ENCODE results near the gene CLK3.
"Not testable (repeated sequence)": the region's sequence is repeated elsewhere in the genome, so short reads cannot be mapped to it uniquely, and the experiment has no call there.

CLK3 gene

GRCh38 chr15:74631935-74632560 is 16.4 kb downstream of the CLK3 start:
- no peak overlapping the region for H3K4me3 ChIP-seq (ENCODE audit: low read depth, low read length)
- no peak for DNase-seq (ENCODE audit: low read depth)

- DNase-seq (ENCODE audit: low read depth): no peak
- H3K4me3 ChIP-seq (ENCODE audit: low read depth, low read length): no peak overlapping the region
These were observed 17.0 kb downstream of the CLK3 start for GRCh38 chr15:74632601-74633000.

- DNase-seq (ENCODE audit: low read depth): no peak
- H3K4me3 ChIP-seq (ENCODE audit: low read depth, low read length): no peak overlapping the region
These were observed 18.1 kb downstream of the CLK3 start for GRCh38 chr15:74633781-74634180.

GRCh38 chr15:74635228-74635627 is 19.6 kb downstream of the CLK3 start:
- DNase-seq (ENCODE audit: low read depth): no peak
- no peak overlapping the region for H3K4me3 ChIP-seq (ENCODE audit: low read depth, low read length)

- DNase-seq (ENCODE audit: low read depth): no peak
- no peak overlapping the region for H3K4me3 ChIP-seq (ENCODE audit: low read depth, low read length)
These were observed 21.3 kb downstream of the CLK3 start for GRCh38 chr15:74636984-74637383.

- no peak for DNase-seq (ENCODE audit: low read depth)
- no peak overlapping the region for H3K4me3 ChIP-seq (ENCODE audit: low read depth, low read length)
These were observed 25.5 kb downstream of the CLK3 start for GRCh38 chr15:74641151-74641550.

- DNase-seq (ENCODE audit: low read depth): no peak
- no peak overlapping the region for H3K4me3 ChIP-seq (ENCODE audit: low read depth, low read length)
These were observed 26.7 kb downstream of the CLK3 start for GRCh38 chr15:74642348-74642733.

- H3K4me3 ChIP-seq (ENCODE audit: low read depth, low read length): no peak overlapping the region
- no peak for DNase-seq (ENCODE audit: low read depth)
These were observed 27.4 kb downstream of the CLK3 start for GRCh38 chr15:74642734-74643664.

- H3K4me3 ChIP-seq (ENCODE audit: low read depth, low read length): no peak overlapping the region
- DNase-seq (ENCODE audit: low read depth): no peak
These were observed 28.1 kb downstream of the CLK3 start for GRCh38 chr15:74643665-74644204.

GRCh38 chr15:74646480-74646879 is 30.8 kb downstream of the CLK3 start:
- DNase-seq (ENCODE audit: low read depth): no peak
- no peak overlapping the region for H3K4me3 ChIP-seq (ENCODE audit: low read depth, low read length)

- no peak for DNase-seq (ENCODE audit: low read depth)
These were observed 32.6 kb downstream of the CLK3 start for GRCh38 chr15:74648051-74648842.

GRCh38 chr15:74651242-74651741 is 35.7 kb downstream of the CLK3 start:
- DNase-seq (ENCODE audit: low read depth): no peak
- H3K4me3 ChIP-seq (ENCODE audit: low read depth, low read length): no peak overlapping the region

More at GRCh38 chr15:74648051-74648842, 32.6 kb downstream of the CLK3 start:
- no peak overlapping the region for H3K4me3 ChIP-seq (ENCODE audit: low read depth, low read length)

GRCh38 chr15:74653426-74654102 is 37.9 kb downstream of the CLK3 start:
- no peak for DNase-seq (ENCODE audit: low read depth)

GRCh38 chr15:74655424-74655823 is 39.8 kb downstream of the CLK3 start:
- no peak for DNase-seq (ENCODE audit: low read depth)
- no peak overlapping the region for H3K4me3 ChIP-seq (ENCODE audit: low read depth, low read length)

More at GRCh38 chr15:74653426-74654102, 37.9 kb downstream of the CLK3 start:
- H3K4me3 ChIP-seq (ENCODE audit: low read depth, low read length): no peak overlapping the region

- DNase-seq (ENCODE audit: low read depth): no peak
- H3K4me3 ChIP-seq (ENCODE audit: low read depth, low read length): no peak overlapping the region
These were observed 41.4 kb downstream of the CLK3 start for GRCh38 chr15:74656935-74657535.

- no peak overlapping the region for H3K4me3 ChIP-seq (ENCODE audit: low read depth, low read length)
- no peak for DNase-seq (ENCODE audit: low read depth)
These were observed 42.2 kb downstream of the CLK3 start for GRCh38 chr15:74657846-74658245.

GRCh38 chr15:74661280-74661679 is 45.6 kb downstream of the CLK3 start:
- not testable (repeated sequence) for H3K4me3 ChIP-seq (ENCODE audit: low read depth, low read length); DNase-seq (ENCODE audit: low read depth)

- no peak for DNase-seq (ENCODE audit: low read depth)
- H3K4me3 ChIP-seq (ENCODE audit: low read depth, low read length): no peak overlapping the region
These were observed 46.6 kb downstream of the CLK3 start for GRCh38 chr15:74662064-74662860.

Data from skeletal muscle cell (primary cell).